ELR (cell line): ENCODE results near the gene CFAP61.
"Not testable (repeated sequence)": the region's sequence is repeated elsewhere in the genome, so short reads cannot be mapped to it uniquely, and the experiment has no call there.

Source experiments
- DNase-seq: peaks from one replicate; pipeline ENCODE4 v3.0.0-alpha.2; 2015; ENCODE audit warnings: low read depth

The CFAP61 gene

GRCh38 chr20:20094410-20094809, 42.1 kb downstream of the CFAP61 start:
- DNase-seq = no peak

GRCh38 chr20:20095114-20095872, 43.0 kb downstream of the CFAP61 start:
- no peak for DNase-seq

DNA sequence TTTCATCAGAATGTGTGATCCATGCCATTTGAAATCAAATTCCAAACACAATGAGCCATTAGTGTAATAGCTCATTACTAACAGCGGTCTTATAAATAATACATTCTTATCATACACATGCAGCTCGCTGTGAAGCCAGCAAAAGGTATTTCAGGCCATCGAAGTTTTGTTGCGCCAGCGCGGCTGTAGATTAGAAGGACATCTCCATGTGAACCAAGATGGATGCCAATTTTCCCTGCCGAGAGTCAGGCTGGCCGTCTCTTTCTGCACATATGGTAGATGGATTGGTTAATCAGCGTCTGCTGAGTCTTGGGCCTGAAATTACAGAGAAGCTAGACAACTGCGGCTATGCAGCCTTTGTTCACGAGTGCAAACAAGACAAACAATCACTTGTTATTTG, 44.1 kb downstream of the CFAP61 start:
- DNase-seq = no peak

DNA sequence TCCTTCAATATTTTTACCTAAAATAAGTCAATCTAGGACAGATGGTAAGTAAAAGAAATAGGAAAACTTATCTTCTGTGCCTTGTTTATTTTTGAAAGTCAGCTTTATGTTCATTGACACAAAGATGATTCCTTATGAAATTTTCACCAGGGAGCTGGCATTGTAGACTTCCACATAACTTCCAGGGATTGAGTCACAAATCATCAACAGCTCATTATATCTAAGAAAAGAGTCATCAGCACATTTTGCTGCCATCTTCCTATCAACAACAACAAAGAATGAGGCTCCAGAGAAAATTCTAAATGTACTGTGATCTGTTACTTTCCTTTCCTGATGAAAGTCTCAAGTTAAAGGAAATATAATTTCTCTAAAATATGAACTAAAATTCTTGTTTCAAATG, 48.5 kb downstream of the CFAP61 start:
- DNase-seq = no peak

- DNase-seq = no peak
Observed at GRCh38 chr20:20102163-20102562, 49.8 kb downstream of the CFAP61 start.

GRCh38 chr20:20102716-20103258, 50.5 kb downstream of the CFAP61 start:
- DNase-seq = no peak

DNA sequence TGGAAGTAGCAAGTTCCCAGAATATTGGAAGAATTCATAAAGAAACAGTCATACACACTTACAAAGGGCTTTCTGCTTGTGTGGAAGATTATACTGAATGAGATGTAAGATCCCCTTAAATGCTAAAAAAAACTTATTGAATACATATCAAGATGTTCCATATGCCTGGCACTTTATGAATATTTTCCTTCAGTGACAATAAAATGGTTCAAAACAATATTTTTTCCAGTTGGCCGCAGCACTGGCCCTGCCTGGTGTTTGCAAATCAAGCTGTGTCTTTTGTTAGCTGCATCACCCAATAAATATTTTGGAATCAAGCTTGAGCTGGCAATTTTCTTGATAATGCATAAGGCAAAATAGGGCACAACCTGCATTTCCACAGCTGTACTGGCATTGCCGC, 51.2 kb downstream of the CFAP61 start:
- DNase-seq = no peak

GRCh38 chr20:20123187-20123586, 70.9 kb downstream of the CFAP61 start:
- DNase-seq = not testable (repeated sequence)

DNA sequence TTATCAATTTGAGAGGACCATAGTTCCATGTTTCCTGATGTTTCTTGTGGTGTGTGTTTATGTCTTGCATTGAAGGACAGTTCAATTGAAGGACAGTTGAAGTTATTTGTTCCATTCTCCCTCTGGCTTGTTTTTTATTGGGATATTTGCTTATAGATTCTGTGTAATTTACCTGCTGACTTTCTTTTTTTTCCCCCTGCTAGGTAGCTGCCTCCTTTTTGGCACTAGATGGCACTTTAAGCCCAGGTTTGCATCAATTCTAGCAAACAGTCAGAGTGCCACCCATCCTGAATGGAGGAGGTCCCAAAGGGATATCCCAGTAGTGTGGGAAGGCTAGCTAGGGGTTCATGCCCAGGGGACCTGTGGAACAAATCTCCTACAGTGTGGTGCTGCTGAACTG, 78.1 kb downstream of the CFAP61 start:
- DNase-seq = peak; percentile 48

- DNase-seq = no peak
Observed at GRCh38 chr20:20134941-20135575, 82.7 kb downstream of the CFAP61 start.

DNA sequence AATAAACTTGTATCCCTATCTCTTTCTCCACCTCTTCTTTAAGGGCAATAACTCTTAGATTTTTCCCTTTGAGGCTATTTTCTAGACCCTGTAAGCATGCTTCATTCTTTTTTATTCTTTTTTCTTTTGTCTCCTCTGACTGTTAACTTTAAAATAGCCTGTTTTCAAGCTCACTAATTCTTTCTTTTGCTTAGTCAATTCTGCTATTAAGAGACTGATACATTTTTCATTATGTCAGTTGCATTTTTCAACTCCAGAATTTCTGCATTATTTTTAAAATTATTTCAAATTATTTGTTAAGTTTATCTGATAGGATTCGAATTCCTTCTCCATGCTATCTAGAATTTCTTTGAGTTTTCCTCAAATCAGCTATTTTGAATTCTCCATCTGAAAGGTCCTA, 84.0 kb downstream of the CFAP61 start:
- no peak for DNase-seq

DNA sequence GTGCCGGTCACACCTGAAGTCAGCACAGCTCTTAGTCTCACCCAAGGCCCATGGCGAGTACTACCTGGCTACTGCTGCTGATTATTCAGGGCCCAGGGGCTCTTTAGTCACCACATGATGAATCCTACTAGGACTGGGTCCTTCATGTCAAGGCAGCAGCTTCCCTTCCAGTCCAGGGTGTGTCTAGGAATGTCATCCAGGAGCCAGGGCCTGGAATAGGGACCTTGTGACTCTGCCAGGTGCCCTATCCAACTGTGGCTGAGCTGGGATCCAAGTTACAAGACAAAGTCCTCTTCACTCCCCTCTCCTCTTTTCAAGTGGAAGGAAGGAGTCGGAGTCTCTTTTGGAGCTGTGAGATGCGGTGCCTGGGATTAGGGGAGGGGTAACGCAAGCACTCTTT, 85.5 kb downstream of the CFAP61 start:
- no peak for DNase-seq

DNA sequence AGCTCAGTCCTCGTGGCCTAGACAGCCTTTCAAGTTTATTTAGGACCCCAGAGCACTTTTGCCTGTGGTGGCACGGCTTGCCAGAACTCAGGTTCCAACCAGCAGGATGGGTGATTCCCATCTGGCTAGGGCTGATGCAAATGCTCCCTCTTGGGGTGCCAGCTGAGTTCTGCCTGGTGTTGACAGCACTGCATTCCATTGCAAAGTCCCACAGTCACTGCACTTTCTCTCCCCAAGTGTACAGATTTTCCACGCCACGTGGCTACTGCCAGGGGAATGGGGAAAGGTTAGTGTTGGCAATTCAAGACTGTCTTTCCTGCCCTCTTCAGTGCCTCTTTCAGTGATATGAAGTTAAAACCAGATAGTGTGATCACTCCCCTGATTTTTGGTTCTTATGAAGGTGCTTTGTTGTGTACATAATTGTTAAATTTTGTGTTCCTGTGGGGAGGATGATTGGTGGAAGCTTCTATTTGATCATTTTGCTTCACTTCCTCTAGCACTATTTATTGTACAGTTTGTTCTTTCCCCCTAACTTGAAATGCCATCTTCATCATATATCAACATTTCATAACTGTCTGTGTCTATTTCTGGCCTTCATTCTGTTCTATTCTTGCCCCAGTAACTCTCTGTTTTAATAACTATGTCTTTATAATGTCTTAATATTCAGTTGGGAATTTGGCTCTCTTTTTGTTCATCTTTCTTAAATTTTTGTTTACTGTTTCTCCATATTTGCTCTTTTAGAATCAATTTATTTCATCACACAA, 86.2 kb downstream of the CFAP61 start:
- no peak for DNase-seq

DNA sequence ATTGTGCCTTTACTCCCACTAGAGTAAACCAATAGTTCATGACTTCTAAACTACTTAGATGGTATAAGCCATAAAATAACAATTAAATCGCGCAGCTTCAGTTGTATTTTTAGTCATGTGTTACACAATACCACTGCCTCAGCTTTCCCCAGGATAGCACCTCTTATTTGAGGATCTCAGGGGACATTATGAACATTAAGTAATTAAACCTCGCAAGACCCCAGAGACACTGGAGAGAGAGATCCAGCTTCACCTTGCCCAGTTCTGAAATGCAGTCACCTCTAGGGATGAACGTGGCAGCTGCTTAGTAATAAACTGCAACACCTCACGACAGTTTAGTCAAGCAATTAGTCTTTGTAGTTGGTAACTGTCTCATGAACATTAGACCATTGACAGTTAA, 87.1 kb downstream of the CFAP61 start:
- DNase-seq = no peak

DNA sequence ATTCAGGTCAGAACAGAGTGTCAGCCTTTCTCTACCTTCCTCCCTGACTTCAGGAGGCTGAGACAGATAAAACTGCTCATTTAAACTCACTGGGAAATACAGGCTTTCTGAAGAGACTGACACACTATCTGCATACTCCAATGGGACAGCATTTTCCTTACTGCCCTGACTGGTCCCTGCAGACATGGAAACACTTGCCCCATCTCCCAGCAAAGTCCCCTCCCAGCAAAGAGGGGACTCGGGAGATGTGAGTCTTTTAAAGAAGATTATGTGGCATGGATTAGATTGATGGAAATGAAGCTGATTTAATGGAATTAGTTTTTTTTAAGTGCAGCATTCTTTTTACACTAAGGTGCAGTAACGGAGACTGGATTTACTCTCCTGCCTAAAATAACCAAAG, 90.8 kb downstream of the CFAP61 start:
- no peak for DNase-seq

GRCh38 chr20:20143646-20144045, 91.3 kb downstream of the CFAP61 start:
- no peak for DNase-seq

DNA sequence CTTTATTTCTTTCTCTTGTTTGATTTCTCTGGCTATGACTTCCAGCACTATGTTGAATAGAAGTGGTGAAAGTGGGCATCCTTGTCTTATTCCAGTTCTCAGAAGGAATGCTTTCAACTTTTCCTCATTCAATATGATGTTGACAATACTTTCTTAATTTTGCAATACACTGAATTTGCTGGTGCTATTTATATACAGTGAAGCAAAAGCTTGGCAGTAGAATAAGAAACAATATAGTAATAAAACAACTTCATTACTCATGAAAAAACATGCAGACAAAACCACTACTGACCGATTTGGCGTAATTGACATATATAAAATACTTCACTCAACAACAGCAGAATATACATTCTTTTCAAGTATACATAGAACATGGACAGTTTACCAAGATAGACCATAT, 96.4 kb downstream of the CFAP61 start:
- DNase-seq = no peak

DNA sequence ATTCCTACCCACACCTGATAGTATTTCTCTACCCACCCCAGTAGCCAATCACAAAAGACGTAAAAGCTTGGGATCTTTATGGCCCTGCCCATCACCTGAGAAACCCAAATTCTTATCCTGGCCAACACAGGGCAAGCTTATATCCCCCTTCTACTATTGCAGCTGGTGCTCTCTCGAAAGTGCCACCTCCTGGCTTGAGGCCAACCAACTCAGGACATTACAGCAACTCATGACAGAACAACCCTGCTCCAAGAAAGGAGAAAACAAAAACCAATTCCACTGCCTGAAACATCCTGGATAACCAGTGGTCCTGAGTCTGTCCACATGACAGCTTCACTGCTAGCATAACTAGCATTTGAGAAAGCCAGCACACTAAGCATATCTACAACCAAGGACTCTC, 97.9 kb downstream of the CFAP61 start:
- DNase-seq = no peak

- DNase-seq = no peak
Observed at GRCh38 chr20:20160520-20160919, 108.2 kb downstream of the CFAP61 start.

- DNase-seq = no peak
Observed at GRCh38 chr20:20161611-20162010, 109.3 kb downstream of the CFAP61 start.

DNA sequence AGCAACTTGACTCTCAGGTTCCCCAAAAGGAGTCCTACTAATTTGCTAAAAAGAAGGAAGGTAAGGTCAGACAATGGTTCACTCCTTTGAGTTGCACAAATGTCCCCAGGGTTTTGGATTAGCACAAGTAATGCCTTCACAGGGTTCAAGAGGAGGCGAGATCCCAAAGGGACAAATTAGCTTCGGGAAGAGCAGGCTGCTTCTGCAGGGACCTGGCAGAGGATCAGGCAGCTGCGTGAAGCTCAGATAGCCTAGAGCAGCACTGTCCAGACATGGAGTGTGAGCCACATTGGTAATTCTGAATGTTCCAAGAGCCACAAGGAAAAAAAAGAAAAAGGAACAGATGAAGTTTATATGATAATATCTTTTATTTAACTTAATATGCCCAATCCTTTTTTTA, 115.4 kb downstream of the CFAP61 start:
- DNase-seq = no peak

GRCh38 chr20:20173254-20173653, 120.9 kb downstream of the CFAP61 start:
- DNase-seq = no peak
